CD4-positive, alpha-beta memory T cell (primary cell): ENCODE data around the gene PRLH. TPM values are rescaled to one million over a fixed set of nuclear protein-coding genes. Genes with fewer than 3 reads are reported as not detected.

Experiments used
- CTCF ChIA-PET: fragments of 350-600 bp; sonication (Branson Sonifier 250); formaldehyde crosslinking; loops from one replicate; lab custom pipeline; 2021; ENCODE audit warnings: inconsistent platforms; ENCODE audit not compliant: partially characterized antibody; lab: Charles Lee
- POLR2A ChIA-PET: fragments of 350-600 bp; sonication (Branson Sonifier 250); formaldehyde crosslinking; loops from one replicate; lab custom pipeline; 2021; ENCODE audit not compliant: partially characterized antibody; lab: Charles Lee
- DNase-seq, 5 donors: peaks; one replicate each; pipeline versions ENCODE4 v3.0.0 to v3.0.0-alpha.2; 2020 to 2022; ENCODE audit warnings: mixed read lengths in 1 of 5
- H3K27ac ChIP-seq: one replicate; pipeline ENCODE4 v1.7.0; 2013; ENCODE audit warnings: low read depth, low read length
- H3K27me3 ChIP-seq: 2 replicates; pipeline ENCODE4 v1.7.0; 2013; ENCODE audit warnings: mild to moderate bottlenecking, low read length, moderate library complexity; ENCODE audit not compliant: insufficient read depth
- H3K36me3 ChIP-seq: 2 replicates; pipeline ENCODE4 v1.7.0; 2013; ENCODE audit warnings: mild to moderate bottlenecking, low read length, moderate library complexity; ENCODE audit not compliant: insufficient read depth
- H3K4me1 ChIP-seq: 2 replicates; pipeline ENCODE4 v1.7.0; 2013; ENCODE audit warnings: mild to moderate bottlenecking, low read length, moderate library complexity; ENCODE audit not compliant: insufficient read depth
- H3K4me3 ChIP-seq, 2 donors: one replicate each; pipeline ENCODE4 v1.7.0; 2013; ENCODE audit warnings: low read length in 2 of 2, mild to moderate bottlenecking in 1 of 2
- H3K9me3 ChIP-seq, 2 donors: one replicate each; pipeline ENCODE4 v1.7.0; 2013; ENCODE audit warnings: low read length in 2 of 2, control low read depth in 1 of 2; ENCODE audit not compliant: control insufficient read depth in 1 of 2
- H3K27ac Mint-ChIP-seq, 7 donors: one replicate each; pipeline ENCODE4 v1.8.0; 2020 to 2021; ENCODE audit warnings: mixed read lengths in 7 of 7, mild to moderate bottlenecking in 6 of 7, inconsistent platforms in 3 of 7, moderate library complexity in 3 of 7
- H3K27me3 Mint-ChIP-seq, 2 donors: one replicate each; pipeline ENCODE4 v1.8.0; 2020 to 2021; ENCODE audit warnings: mixed read lengths in 2 of 2
- H3K36me3 Mint-ChIP-seq, 2 donors: one replicate each; pipeline ENCODE4 v1.8.0; 2020 to 2021; ENCODE audit warnings: mixed read lengths in 2 of 2, inconsistent platforms in 1 of 2, mild to moderate bottlenecking in 1 of 2
- H3K4me1 Mint-ChIP-seq, 4 donors: one replicate each; pipeline ENCODE4 v1.8.0; 2020 to 2021; ENCODE audit warnings: mixed read lengths in 4 of 4, mild to moderate bottlenecking in 1 of 4
- H3K4me3 Mint-ChIP-seq, 8 donors: one replicate each; pipeline ENCODE4 v1.8.0; 2020 to 2021; ENCODE audit warnings: mixed read lengths in 8 of 8, mild to moderate bottlenecking in 7 of 8, moderate library complexity in 6 of 8, inconsistent platforms in 3 of 8
- H3K9me3 Mint-ChIP-seq, 8 donors: one replicate each; pipeline ENCODE4 v1.8.0; 2020 to 2021; ENCODE audit warnings: mixed read lengths in 8 of 8, mild to moderate bottlenecking in 5 of 8, inconsistent platforms in 3 of 8, moderate library complexity in 1 of 8
- intact Hi-C: fragments of 100-400 bp; cut with micrococcal nuclease; formaldehyde crosslinking; loops from one replicate; pipeline ENCODE4 v1.15.1; 2023
- polyA plus RNA-seq, 2 donors: library from polyadenylated mRNA; unstranded; fragments of 300-500 nt; fragmentation: Illumina TruSeq; gene quantifications; one replicate each; pipeline ENCODE4 v1.2.3, GENCODE V29; 2021
- total RNA-seq, 2 experiments: library from RNA; stranded (reverse); gene quantifications; one replicate each; pipeline ENCODE4 v1.2.3, GENCODE V29; 2021

Gene PRLH
- total and polyA plus RNA-seq, 4 experiments from 2014 or later, result not detected

GRCh38 chr2:237598468-237599208, 32.3 kb downstream of the PRLH start:
- Mint-ChIP-seq H3K36me3 (no peaks in the 10 kb centered on the region), H3K9me3 (no peaks in the 10 kb centered on the region), H3K4me3 (no peak overlapping the region), H3K27ac (peak overlapping the region in 5 of 7 donors; percentile 44 to 88 (median 70)), H3K27me3 (peaks cover 0 to 1% of the 10 kb centered on the region in 2 donors), H3K4me1 (peaks cover 11 to 17% (median 13%) of the 10 kb centered on the region in 4 donors)
- POLR2A ChIA-PET, result no interaction called here
- no peak for DNase-seq
- no peak overlapping the region for H3K4me3 ChIP-seq
- no peak overlapping the region for H3K27ac ChIP-seq
- peaks cover 13% of the 10 kb centered on the region for H3K4me1 ChIP-seq
- intact Hi-C loops, result no loop called here
- H3K36me3 ChIP-seq, result no peaks in the 10 kb centered on the region
- CTCF ChIA-PET, result no interaction called here
- no peaks in the 10 kb centered on the region for H3K27me3 ChIP-seq
- H3K9me3 ChIP-seq, result no peaks in the 10 kb centered on the region

- Mint-ChIP-seq H3K4me1 (peaks cover 15 to 25% (median 18%) of the 10 kb centered on the region in 4 donors), H3K4me3 (no peak overlapping the region), H3K27me3 (peaks cover 0 to 1% of the 10 kb centered on the region in 2 donors), H3K9me3 (no peaks in the 10 kb centered on the region), H3K36me3 (no peaks in the 10 kb centered on the region), H3K27ac (peak overlapping the region in 6 of 7 donors; percentile 57 to 91 (median 71))
- H3K9me3 ChIP-seq, result no peaks in the 10 kb centered on the region
- ChIA-PET CTCF (interaction anchor here (1.3 kb wide), 1 partner anchor 87 kb away, joined by 5 read pairs; no protein-coding TSS in a partner anchor), POLR2A (no interaction called here)
- H3K27me3 ChIP-seq, result no peaks in the 10 kb centered on the region
- peaks cover 21% of the 10 kb centered on the region for H3K4me1 ChIP-seq
- H3K36me3 ChIP-seq, result no peaks in the 10 kb centered on the region
- no peak overlapping the region for H3K4me3 ChIP-seq
- H3K27ac ChIP-seq, result no peak overlapping the region
- intact Hi-C loops, result no loop called here
- DNase-seq, result no peak
These were observed 33.2 kb downstream of the PRLH start for GRCh38 chr2:237599465-237600110.

GRCh38 chr2:237600205-237600846, 34.0 kb downstream of the PRLH start:
- no peaks in the 10 kb centered on the region for H3K9me3 ChIP-seq
- Mint-ChIP-seq H3K27me3 (peaks cover 0 to 1% of the 10 kb centered on the region in 2 donors), H3K4me1 (peaks cover 18 to 33% (median 20%) of the 10 kb centered on the region in 4 donors), H3K9me3 (no peaks in the 10 kb centered on the region), H3K4me3 (no peak overlapping the region), H3K36me3 (no peaks in the 10 kb centered on the region), H3K27ac (peak overlapping the region in 5 of 7 donors; percentile 41 to 91 (median 82))
- H3K27me3 ChIP-seq, result no peaks in the 10 kb centered on the region
- peaks cover 21% of the 10 kb centered on the region for H3K4me1 ChIP-seq
- no peaks in the 10 kb centered on the region for H3K36me3 ChIP-seq
- no peak for DNase-seq
- H3K4me3 ChIP-seq, result no peak overlapping the region
- intact Hi-C loops, result no loop called here
- ChIA-PET CTCF (interaction anchor here (1.3 to 4.2 kb wide), 2 partner anchors 29 to 87 kb away, joined by 5 to 22 read pairs; no protein-coding TSS in a partner anchor), POLR2A (no interaction called here)
- no peak overlapping the region for H3K27ac ChIP-seq

- H3K27me3 ChIP-seq, result no peaks in the 10 kb centered on the region
- H3K36me3 Mint-ChIP-seq, result no peaks in the 10 kb centered on the region
- intact Hi-C loops, result no loop called here
- ChIA-PET CTCF (interaction anchor here (1.0 to 4.2 kb wide), 3 partner anchors 14 to 89 kb away, joined by 3 to 22 read pairs (median 3); no protein-coding TSS in a partner anchor), POLR2A (interaction anchor here (3.4 kb wide), 1 partner anchor 71 kb away, joined by 17 read pairs; no protein-coding TSS in a partner anchor)
- H3K9me3 Mint-ChIP-seq, result no peaks in the 10 kb centered on the region
- no peak for DNase-seq
- H3K27me3 Mint-ChIP-seq, result peaks cover 0 to 1% of the 10 kb centered on the region in 2 donors
- H3K27ac ChIP-seq, result no peak overlapping the region
- peak overlapping the region in 6 of 7 donors; percentile 61 to 97 (median 90) for H3K27ac Mint-ChIP-seq
- H3K4me1 Mint-ChIP-seq, result peaks cover 19 to 33% (median 21%) of the 10 kb centered on the region in 4 donors
- peaks cover 21% of the 10 kb centered on the region for H3K4me1 ChIP-seq
- no peaks in the 10 kb centered on the region for H3K36me3 ChIP-seq
- no peak overlapping the region for H3K4me3 ChIP-seq
- no peak overlapping the region for H3K4me3 Mint-ChIP-seq
- no peaks in the 10 kb centered on the region for H3K9me3 ChIP-seq
These were observed 35.2 kb downstream of the PRLH start for GRCh38 chr2:237601453-237602116.

DNA sequence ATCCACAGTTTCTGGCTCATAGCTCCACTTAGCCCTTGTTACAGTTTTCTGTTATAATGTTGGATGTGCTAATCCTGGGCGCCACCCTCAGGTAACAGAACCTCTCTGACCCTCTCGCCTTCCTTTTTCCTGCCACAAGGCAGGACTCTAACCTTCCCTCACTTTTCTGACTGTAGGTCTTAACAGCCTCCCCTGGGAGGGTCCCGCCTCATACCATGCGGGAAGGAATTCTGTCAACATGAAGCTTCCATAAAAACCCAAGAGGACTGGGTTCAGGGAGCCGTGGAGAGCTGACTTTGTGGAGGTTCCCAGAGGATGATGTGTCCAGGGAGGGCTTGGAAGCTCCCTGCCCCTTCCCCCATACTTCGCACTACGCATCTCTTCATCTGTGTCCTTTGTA, 36.0 kb downstream of the PRLH start:
- Histone ChIP-seq H3K27ac (no peak overlapping the region), H3K36me3 (no peaks in the 10 kb centered on the region), H3K9me3 (no peaks in the 10 kb centered on the region), H3K4me1 (peaks cover 21% of the 10 kb centered on the region), H3K4me3 (no peak overlapping the region), H3K27me3 (no peaks in the 10 kb centered on the region)
- H3K4me1 Mint-ChIP-seq, result peaks cover 19 to 33% (median 23%) of the 10 kb centered on the region in 4 donors
- intact Hi-C loops, result no loop called here
- ChIA-PET POLR2A (interaction anchor here (3.4 kb wide), 1 partner anchor 70 kb away, joined by 17 read pairs; no protein-coding TSS in a partner anchor), CTCF (interaction anchor here (1.4 to 4.2 kb wide), 2 partner anchors 31 to 71 kb away, joined by 4 to 22 read pairs; no protein-coding TSS in a partner anchor)
- no peaks in the 10 kb centered on the region for H3K9me3 Mint-ChIP-seq
- DNase-seq, result no peak
- no peaks in the 10 kb centered on the region for H3K36me3 Mint-ChIP-seq
- H3K27me3 Mint-ChIP-seq, result peaks cover 0 to 1% of the 10 kb centered on the region in 2 donors
- peak overlapping the region in 1 of 8 donors; percentile 79 for H3K4me3 Mint-ChIP-seq
- peak overlapping the region; percentile 76 to 99 (median 96) for H3K27ac Mint-ChIP-seq

DNA sequence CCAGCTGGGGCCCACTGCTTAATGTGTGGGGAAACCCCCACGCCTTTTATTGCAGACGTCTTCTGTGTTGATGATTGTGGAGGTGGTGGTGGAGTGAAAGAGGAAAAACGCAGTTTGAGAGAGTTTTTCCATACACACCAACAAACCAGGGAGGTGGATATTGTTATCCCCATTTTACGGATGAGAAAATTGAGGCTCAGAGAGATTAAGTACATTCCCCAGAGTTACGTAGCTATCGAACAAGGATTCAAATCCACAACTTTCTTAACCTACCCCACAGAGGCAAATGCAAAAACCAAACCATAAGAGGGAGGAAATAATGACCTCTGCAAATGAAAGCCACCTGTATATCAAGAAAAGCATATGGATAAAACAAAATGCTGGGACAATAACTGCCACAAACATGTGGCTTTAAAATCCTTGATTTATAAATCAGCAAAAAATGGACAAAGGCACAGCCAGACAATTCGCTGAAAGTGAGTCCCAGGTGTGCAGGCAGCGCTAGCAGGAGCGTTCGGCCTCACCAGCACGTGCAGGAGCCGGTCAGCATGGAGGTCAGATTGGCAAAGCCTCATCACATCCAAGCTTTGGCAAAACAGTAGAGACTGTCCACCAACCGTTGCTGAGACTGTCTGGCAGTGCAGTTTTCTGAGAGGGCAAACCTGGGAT, 36.8 kb downstream of the PRLH start:
- Histone ChIP-seq H3K27me3 (no peaks in the 10 kb centered on the region), H3K36me3 (no peaks in the 10 kb centered on the region), H3K27ac (peak overlapping the region; percentile 53), H3K4me1 (peaks cover 21% of the 10 kb centered on the region), H3K9me3 (no peaks in the 10 kb centered on the region), H3K4me3 (peak overlapping the region in 1 of 2 donors; percentile 12)
- Mint-ChIP-seq H3K9me3 (no peaks in the 10 kb centered on the region), H3K4me1 (peaks cover 17 to 33% (median 23%) of the 10 kb centered on the region in 4 donors), H3K36me3 (no peaks in the 10 kb centered on the region), H3K27me3 (no peaks in the 10 kb centered on the region), H3K4me3 (peak overlapping the region; percentile 39 to 85 (median 80)), H3K27ac (peak overlapping the region; percentile 76 to 99 (median 96))
- CTCF ChIA-PET, result interaction anchor here (1.1 to 4.2 kb wide), 4 partner anchors 17 to 142 kb away, joined by 3 to 22 read pairs (median 6); no protein-coding TSS in a partner anchor
- POLR2A ChIA-PET, result interaction anchor here (1.4 to 3.4 kb wide), 2 partner anchors 23 to 70 kb away, joined by 5 to 17 read pairs; no protein-coding TSS in a partner anchor
- DNase-seq, result no peak
- intact Hi-C loops, result no loop called here
